GM12864 (cell line): Measurements from ENCODE around the gene VPS4A.

Experiments
- DNase-seq: peaks from one replicate; pipeline ENCODE4 v3.0.0-alpha.2; 2011; ENCODE audit warnings: low read depth
- H3K4me3 ChIP-seq: 2 replicates; pipeline ENCODE4 v1.5.1; 2011; ENCODE audit warnings: mild to moderate bottlenecking, low read depth, low read length, control low read depth
- CTCF ChIP-seq: IDR thresholded peaks from 2 replicates; pipeline ENCODE4 v1.5.1; 2011; ENCODE audit warnings: low read depth, mild to moderate bottlenecking, moderate library complexity, low read length, control low read depth, inconsistent platforms; ENCODE audit errors: missing control alignments

The VPS4A gene

DNA sequence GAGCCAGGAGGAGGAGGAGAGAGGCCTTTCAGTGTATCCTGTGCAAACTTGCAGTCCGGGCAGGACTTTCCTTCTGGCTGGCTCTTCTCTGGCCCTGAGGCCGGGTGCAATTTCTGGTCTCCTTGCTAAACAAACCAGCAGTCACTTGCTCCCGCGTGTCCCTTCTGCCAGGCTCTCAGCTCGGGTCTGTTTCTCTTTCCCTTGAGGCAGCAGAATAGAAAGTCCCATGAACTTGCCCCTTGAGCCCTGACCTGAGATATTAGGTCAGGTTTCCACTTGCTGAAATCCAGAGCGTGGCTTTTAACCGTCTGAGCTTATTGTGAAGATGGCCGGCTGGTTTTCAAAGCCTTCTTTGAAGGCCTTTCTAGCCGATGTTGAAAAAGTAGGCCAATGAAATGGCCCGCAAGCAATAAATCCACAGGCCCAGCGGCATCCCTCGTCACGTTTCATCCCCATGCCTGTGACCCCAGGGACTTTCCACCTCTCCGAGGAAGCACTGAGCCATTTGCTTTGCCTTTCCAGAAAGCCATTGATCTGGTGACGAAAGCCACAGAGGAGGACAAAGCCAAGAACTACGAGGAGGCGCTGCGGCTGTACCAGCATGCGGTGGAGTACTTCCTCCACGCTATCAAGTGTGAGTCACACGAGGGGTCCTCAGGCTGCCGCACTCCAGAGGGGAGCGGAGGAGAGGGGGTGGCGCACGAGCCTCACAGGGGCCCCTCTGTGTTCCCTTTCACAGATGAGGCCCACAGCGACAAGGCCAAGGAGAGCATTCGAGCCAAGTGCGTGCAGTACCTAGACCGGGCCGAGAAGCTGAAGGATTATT is 4.5 kb downstream of the VPS4A start:
- no peak overlapping the region for H3K4me3 ChIP-seq
- TF ChIP-seq CTCF: no peak
- DNase-seq: no peak

- no peak for DNase-seq
- TF ChIP-seq CTCF: no peak
- H3K4me3 ChIP-seq: no peak overlapping the region
Measured at GRCh38 chr16:69316595-69317034, 5.5 kb downstream of the VPS4A start.

- no peak for TF ChIP-seq CTCF
- DNase-seq: no peak
- H3K4me3 ChIP-seq: no peak overlapping the region
Measured at GRCh38 chr16:69318177-69318910, 7.2 kb downstream of the VPS4A start.

DNA sequence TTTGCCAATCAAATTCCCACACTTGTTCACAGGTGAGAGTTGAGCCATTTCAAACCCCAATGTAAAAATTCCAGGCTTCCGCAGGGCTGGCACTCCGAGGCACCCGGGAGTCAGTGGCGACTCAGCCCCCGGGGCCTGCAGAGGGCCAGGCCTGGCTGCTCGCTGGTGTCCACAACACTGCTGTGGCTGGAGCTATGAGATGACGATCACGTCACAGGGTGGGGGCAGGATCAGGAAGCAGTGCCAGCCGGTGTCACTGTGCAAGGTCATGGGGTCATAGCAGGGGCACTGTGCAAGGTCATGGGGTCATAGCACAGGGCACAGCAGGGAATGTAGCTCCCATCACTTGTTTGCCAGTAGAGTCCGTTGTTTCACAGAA is 7.8 kb downstream of the VPS4A start:
- DNase-seq: no peak
- TF ChIP-seq CTCF: no peak
- H3K4me3 ChIP-seq: no peak overlapping the region

GRCh38 chr16:69319381-69319780 is 8.2 kb downstream of the VPS4A start:
- DNase-seq: no peak
- TF ChIP-seq CTCF: no peak
- no peak overlapping the region for H3K4me3 ChIP-seq

GRCh38 chr16:69319826-69320739 is 8.9 kb downstream of the VPS4A start:
- H3K4me3 ChIP-seq: no peak overlapping the region
- DNase-seq: no peak
- TF ChIP-seq CTCF: no peak
